ENCODE results near the gene GTF3C1.

- no peak for TF ChIP-seq CTCF (IDR thresholded peaks at IDR 0.05)
- TF ChIP-seq POLR2A (IDR thresholded peaks at IDR 0.05): no peak
Measured at GRCh38 chr16:27520982-27521673, 28.6 kb downstream of the GTF3C1 start.
